Suppressor macrophage treated with lipopolysaccharide for 1 hour (primary cell): ENCODE measurements around the gene FAM135A.
"Not testable (repeated sequence)": the region's sequence is repeated elsewhere in the genome, so short reads cannot be mapped to it uniquely, and the experiment has no call there.

ENCODE experiments used
- DNase-seq, 3 donors: peaks; one replicate each; pipeline ENCODE4 v3.0.0-alpha.2; 2020 to 2022

The FAM135A gene

GRCh38 chr6:70396796-70397729 lies 16.2 kb upstream of the FAM135A start:
- DNase-seq, result peak; percentile 14 to 60 (median 32)

- peak in 1 of 3 donors; percentile 10 for DNase-seq
These were observed 14.3 kb upstream of the FAM135A start for GRCh38 chr6:70398783-70399728.

- no peak for DNase-seq
These were observed 8.7 kb upstream of the FAM135A start for GRCh38 chr6:70404658-70405057.

- peak; percentile 42 to 64 (median 63) for DNase-seq
These were observed 4.1 kb upstream of the FAM135A start for GRCh38 chr6:70409216-70409615.

- no peak for DNase-seq
These were observed 1.6 kb upstream of the FAM135A start for GRCh38 chr6:70411542-70412251.

- DNase-seq, result no peak
These were observed 825 bp upstream of the FAM135A start for GRCh38 chr6:70412252-70413113.

- peak; percentile 20 to 46 (median 35) for DNase-seq
These were observed 735 bp downstream of the FAM135A start for GRCh38 chr6:70413992-70414494.

- no peak for DNase-seq
These were observed 1.5 kb downstream of the FAM135A start for GRCh38 chr6:70414813-70415212.

GRCh38 chr6:70415247-70415646 lies 1.9 kb downstream of the FAM135A start:
- DNase-seq, result peak; percentile 49 to 83 (median 66)

GRCh38 chr6:70415660-70416059 lies 2.4 kb downstream of the FAM135A start:
- no peak for DNase-seq

- DNase-seq, result no peak
These were observed 8.2 kb downstream of the FAM135A start for GRCh38 chr6:70421509-70421908.

- DNase-seq, result no peak
These were observed 10.2 kb downstream of the FAM135A start for GRCh38 chr6:70423189-70424134.

- DNase-seq, result no peak
These were observed 11.0 kb downstream of the FAM135A start for GRCh38 chr6:70424291-70424690.

- no peak for DNase-seq
These were observed 23.0 kb downstream of the FAM135A start for GRCh38 chr6:70436320-70436719.

- DNase-seq, result no peak
These were observed 31.7 kb downstream of the FAM135A start for GRCh38 chr6:70445001-70445400.

- DNase-seq, result not testable (repeated sequence)
These were observed 34.2 kb downstream of the FAM135A start for GRCh38 chr6:70447343-70448070.

- DNase-seq, result not testable (repeated sequence)
These were observed 40.6 kb downstream of the FAM135A start for GRCh38 chr6:70453899-70454298.

- DNase-seq, result no peak
These were observed 43.4 kb downstream of the FAM135A start for GRCh38 chr6:70456735-70457134.

- DNase-seq, result no peak
These were observed 45.9 kb downstream of the FAM135A start for GRCh38 chr6:70459235-70459634.

GRCh38 chr6:70459699-70460098 lies 46.4 kb downstream of the FAM135A start:
- not testable (repeated sequence) for DNase-seq
